Naive B cell (primary cell): ENCODE data around the gene POGLUT2. TPM values are rescaled to one million over a fixed set of nuclear protein-coding genes. Genes with fewer than 3 reads are reported as not detected.

Source experiments
- ATAC-seq, 2 donors: fragments of 150-1000 bp; cut with Tn5 transposase; 2 replicates each; pipeline ENCODE4 v1.10.0; 2021; ENCODE audit warnings: low read depth in 2 of 2, mild to moderate bottlenecking in 2 of 2, moderate library complexity in 2 of 2
- DNase-seq: peaks from one replicate; pipeline ENCODE4 v3.0.0; 2022
- H3K27ac Mint-ChIP-seq, 6 donors: one replicate each; pipeline ENCODE4 v1.8.0; 2020 to 2022; ENCODE audit warnings: mild to moderate bottlenecking in 6 of 6, mixed read lengths in 6 of 6, moderate library complexity in 5 of 6, inconsistent platforms in 2 of 6
- H3K27me3 Mint-ChIP-seq, 3 donors: one replicate each; pipeline ENCODE4 v1.8.0; 2021 to 2022; ENCODE audit warnings: mixed read lengths in 3 of 3, mild to moderate bottlenecking in 1 of 3
- H3K36me3 Mint-ChIP-seq, 2 donors: one replicate each; pipeline ENCODE4 v1.8.0; 2020 to 2022; ENCODE audit warnings: mixed read lengths in 2 of 2, inconsistent platforms in 1 of 2, mild to moderate bottlenecking in 1 of 2
- H3K4me1 Mint-ChIP-seq, 3 donors: one replicate each; pipeline ENCODE4 v1.8.0; 2020 to 2022; ENCODE audit warnings: mixed read lengths in 3 of 3, inconsistent platforms in 1 of 3, mild to moderate bottlenecking in 1 of 3, moderate library complexity in 1 of 3
- H3K4me3 Mint-ChIP-seq, 8 donors: one replicate each; pipeline ENCODE4 v1.8.0; 2020 to 2022; ENCODE audit warnings: mild to moderate bottlenecking in 8 of 8, mixed read lengths in 8 of 8, moderate library complexity in 8 of 8, inconsistent platforms in 2 of 8
- H3K9me3 Mint-ChIP-seq, 7 donors: one replicate each; pipeline ENCODE4 v1.8.0; 2020 to 2022; ENCODE audit warnings: mixed read lengths in 7 of 7, mild to moderate bottlenecking in 5 of 7, inconsistent platforms in 2 of 7, moderate library complexity in 1 of 7
- polyA plus RNA-seq, 6 donors: library from polyadenylated mRNA; unstranded; fragments of 300-500 nt; fragmentation: Illumina TruSeq; gene quantifications; one replicate each; pipeline ENCODE4 v1.2.3, GENCODE V29; 2021; ENCODE audit warnings: low read depth in 6 of 6

POGLUT2 gene
- polyA plus RNA-seq, 6 donors from 2014 or later = not detected

GRCh38 chr13:102825400-102825799, 26.6 kb upstream of the POGLUT2 start:
- H3K27me3 Mint-ChIP-seq = no peaks in the 10 kb centered on the region

GRCh38 chr13:102817907-102818306, 19.1 kb upstream of the POGLUT2 start:
- no peaks in the 10 kb centered on the region for H3K27me3 Mint-ChIP-seq
- ATAC-seq = no peak
- DNase-seq = no peak
- H3K4me1 Mint-ChIP-seq = no peaks in the 10 kb centered on the region
- H3K4me3 Mint-ChIP-seq = no peak overlapping the region
- H3K9me3 Mint-ChIP-seq = peaks cover 0 to 2% (median 0%) of the 10 kb centered on the region in 7 donors
- no peaks in the 10 kb centered on the region for H3K36me3 Mint-ChIP-seq
- peak overlapping the region in 1 of 6 donors; percentile 23 for H3K27ac Mint-ChIP-seq

More at GRCh38 chr13:102825400-102825799, 26.6 kb upstream of the POGLUT2 start:
- ATAC-seq (no peak), DNase-seq (no peak)
- peaks cover 0 to 5% (median 0%) of the 10 kb centered on the region in 7 donors for H3K9me3 Mint-ChIP-seq
- H3K36me3 Mint-ChIP-seq = peaks cover 0 to 7% of the 10 kb centered on the region in 2 donors
- no peak overlapping the region for H3K4me3 Mint-ChIP-seq
- H3K4me1 Mint-ChIP-seq = no peaks in the 10 kb centered on the region
- no peak overlapping the region for H3K27ac Mint-ChIP-seq

GRCh38 chr13:102817241-102817640, 18.5 kb upstream of the POGLUT2 start:
- H3K4me3 Mint-ChIP-seq = no peak overlapping the region
- DNase-seq (no peak), ATAC-seq (no peak)
- H3K27me3 Mint-ChIP-seq = no peaks in the 10 kb centered on the region
- no peak overlapping the region for H3K27ac Mint-ChIP-seq
- H3K9me3 Mint-ChIP-seq = peaks cover 0 to 1% (median 0%) of the 10 kb centered on the region in 7 donors
- no peaks in the 10 kb centered on the region for H3K4me1 Mint-ChIP-seq
- H3K36me3 Mint-ChIP-seq = peaks cover under 1 to 2% of the 10 kb centered on the region in 2 donors

- Mint-ChIP-seq H3K4me3 (no peak overlapping the region), H3K36me3 (peaks cover 6 to 8% of the 10 kb centered on the region in 2 donors), H3K27ac (no peak overlapping the region), H3K27me3 (no peaks in the 10 kb centered on the region), H3K4me1 (no peaks in the 10 kb centered on the region), H3K9me3 (peaks cover 0 to 7% (median 4%) of the 10 kb centered on the region in 7 donors)
- DNase-seq (no peak), ATAC-seq (no peak)
These were observed 17.9 kb upstream of the POGLUT2 start for GRCh38 chr13:102816708-102817107.

GRCh38 chr13:102815788-102816187, 17.0 kb upstream of the POGLUT2 start:
- DNase-seq (no peak), ATAC-seq (no peak)
- Mint-ChIP-seq H3K27me3 (no peaks in the 10 kb centered on the region), H3K36me3 (peaks cover 7 to 9% of the 10 kb centered on the region in 2 donors), H3K4me3 (no peak overlapping the region), H3K9me3 (peaks cover 0 to 14% (median 5%) of the 10 kb centered on the region in 7 donors), H3K27ac (no peak overlapping the region), H3K4me1 (no peaks in the 10 kb centered on the region)

GRCh38 chr13:102814793-102815192, 16.0 kb upstream of the POGLUT2 start:
- Mint-ChIP-seq H3K27me3 (no peaks in the 10 kb centered on the region), H3K4me1 (no peaks in the 10 kb centered on the region), H3K27ac (no peak overlapping the region), H3K9me3 (peaks cover 0 to 15% (median 5%) of the 10 kb centered on the region in 7 donors), H3K4me3 (no peak overlapping the region), H3K36me3 (peaks cover 7 to 9% of the 10 kb centered on the region in 2 donors)
- no peak for ATAC-seq
- DNase-seq = no peak

GRCh38 chr13:102814025-102814607, 15.3 kb upstream of the POGLUT2 start:
- ATAC-seq = no peak
- H3K27me3 Mint-ChIP-seq = no peaks in the 10 kb centered on the region
- peaks cover 7 to 9% of the 10 kb centered on the region in 2 donors for H3K36me3 Mint-ChIP-seq
- no peaks in the 10 kb centered on the region for H3K4me1 Mint-ChIP-seq
- no peak for DNase-seq
- H3K27ac Mint-ChIP-seq = no peak overlapping the region
- no peak overlapping the region for H3K4me3 Mint-ChIP-seq
- H3K9me3 Mint-ChIP-seq = peaks cover 0 to 15% (median 5%) of the 10 kb centered on the region in 7 donors

GRCh38 chr13:102812611-102813287, 14.0 kb upstream of the POGLUT2 start:
- no peak for DNase-seq
- H3K27me3 Mint-ChIP-seq = no peaks in the 10 kb centered on the region
- H3K4me1 Mint-ChIP-seq = no peaks in the 10 kb centered on the region
- no peak overlapping the region for H3K4me3 Mint-ChIP-seq
- peaks cover 7 to 9% of the 10 kb centered on the region in 2 donors for H3K36me3 Mint-ChIP-seq
- ATAC-seq = no peak
- H3K9me3 Mint-ChIP-seq = peaks cover 0 to 15% (median 5%) of the 10 kb centered on the region in 7 donors
- no peak overlapping the region for H3K27ac Mint-ChIP-seq

- Mint-ChIP-seq H3K4me1 (no peaks in the 10 kb centered on the region), H3K27me3 (no peaks in the 10 kb centered on the region), H3K36me3 (peaks cover 7 to 9% of the 10 kb centered on the region in 2 donors), H3K4me3 (no peak overlapping the region), H3K27ac (peak overlapping the region in 1 of 6 donors; percentile 45), H3K9me3 (peaks cover 0 to 15% (median 5%) of the 10 kb centered on the region in 7 donors)
- DNase-seq (no peak), ATAC-seq (no peak)
These were observed 8.9 kb upstream of the POGLUT2 start for GRCh38 chr13:102807699-102808098.

GRCh38 chr13:102805680-102806079, 6.9 kb upstream of the POGLUT2 start:
- H3K4me1 Mint-ChIP-seq = no peaks in the 10 kb centered on the region
- H3K4me3 Mint-ChIP-seq = no peak overlapping the region
- no peaks in the 10 kb centered on the region for H3K36me3 Mint-ChIP-seq
- peaks cover 0 to 3% (median 0%) of the 10 kb centered on the region in 7 donors for H3K9me3 Mint-ChIP-seq
- DNase-seq = no peak
- H3K27me3 Mint-ChIP-seq = no peaks in the 10 kb centered on the region
- no peak overlapping the region for H3K27ac Mint-ChIP-seq
- ATAC-seq = no peak

- H3K4me3 Mint-ChIP-seq = peak overlapping the region; percentile 85 to 94 (median 90)
- peaks cover 0 to 1% (median 0%) of the 10 kb centered on the region in 7 donors for H3K9me3 Mint-ChIP-seq
- H3K27me3 Mint-ChIP-seq = peaks cover 12 to 28% (median 12%) of the 10 kb centered on the region in 3 donors
- H3K27ac Mint-ChIP-seq = peak overlapping the region in 2 of 6 donors; percentile 24 to 70
- ATAC-seq = peak; percentile 82 to 86
- no peaks in the 10 kb centered on the region for H3K36me3 Mint-ChIP-seq
- H3K4me1 Mint-ChIP-seq = peaks cover 4 to 17% (median 8%) of the 10 kb centered on the region in 3 donors
- peak; percentile 82 for DNase-seq
These were observed 1.6 kb upstream of the POGLUT2 start for GRCh38 chr13:102800145-102801041.

- Mint-ChIP-seq H3K27ac (peak overlapping the region in 2 of 6 donors; percentile 21 to 70), H3K4me3 (peak overlapping the region; percentile 85 to 94 (median 90)), H3K36me3 (no peaks in the 10 kb centered on the region), H3K9me3 (peaks cover 0 to 1% (median 0%) of the 10 kb centered on the region in 7 donors), H3K4me1 (peaks cover 4 to 17% (median 8%) of the 10 kb centered on the region in 3 donors), H3K27me3 (peaks cover 12 to 28% (median 12%) of the 10 kb centered on the region in 3 donors)
- DNase-seq (peak; percentile 8), ATAC-seq (peak in 1 of 2 donors; percentile 2)
These were observed 809 bp upstream of the POGLUT2 start for GRCh38 chr13:102799426-102800144.
